ENCODE results near the gene PPIG. TPM values are rescaled to one million over a fixed set of nuclear protein-coding genes. Genes with fewer than 3 reads are reported as not detected.
"Not testable (repeated sequence)": the region's sequence is repeated elsewhere in the genome, so short reads cannot be mapped to it uniquely, and the experiment has no call there.

PPIG gene
- total and polyA plus RNA-seq, 7 donors = 25.7 to 54.0 (median 41.3) TPM

- no peaks in the 10 kb centered on the region for H3K27me3 ChIP-seq
- no peaks in the 10 kb centered on the region for H3K9me3 ChIP-seq
- H3K36me3 ChIP-seq = no peaks in the 10 kb centered on the region
- no peak overlapping the region for H3K4me3 ChIP-seq
- 52 to 64% methylated on average over 6 of the region's 6 CpGs for WGBS, 2 donors
- no peak overlapping the region for H3K27ac ChIP-seq
- H3K4me1 ChIP-seq = no peaks in the 10 kb centered on the region
- no peak for DNase-seq
- intact Hi-C loops (cut with DNase I) = no loop called here
- TF ChIP-seq POLR2AphosphoS5 (IDR thresholded peaks at IDR 0.05) = no peak
- TF ChIP-seq EP300 (IDR thresholded peaks at IDR 0.05) = no peak
- no peak for TF ChIP-seq CTCF (IDR thresholded peaks at IDR 0.05)
- no peak for TF ChIP-seq POLR2A (IDR thresholded peaks at IDR 0.05)
These were observed 5.1 kb upstream of the PPIG start for GRCh38 chr2:169579044-169579443.

- H3K4me3 ChIP-seq; intact Hi-C loops (cut with DNase I); H3K36me3 ChIP-seq; DNase-seq; H3K27me3 ChIP-seq; H3K27ac ChIP-seq; H3K9me3 ChIP-seq: not testable (repeated sequence)
- 96 to 98% methylated on average over 10 of the region's 10 CpGs for WGBS, 2 donors
- peaks cover 0 to 25% (median 20%) of the 10 kb centered on the region in 4 donors for H3K4me1 ChIP-seq
These were observed 1.4 kb upstream of the PPIG start for GRCh38 chr2:169582552-169583266.

- no peak for DNase-seq
- H3K27ac ChIP-seq = peak overlapping the region; percentile 91 to 98 (median 96)
- no peaks in the 10 kb centered on the region for H3K9me3 ChIP-seq
- TF ChIP-seq POLR2A (IDR thresholded peaks at IDR 0.05) (no peak), CTCF (IDR thresholded peaks at IDR 0.05) (no peak), EP300 (IDR thresholded peaks at IDR 0.05) (no peak), POLR2AphosphoS5 (IDR thresholded peaks at IDR 0.05) (no peak)
- intact Hi-C loops (cut with DNase I) = no loop called here
- no peaks in the 10 kb centered on the region for H3K27me3 ChIP-seq
- peaks cover 0 to 27% (median 20%) of the 10 kb centered on the region in 4 donors for H3K4me1 ChIP-seq
- WGBS, 2 donors = 92 to 95% methylated on average over 5 of the region's 5 CpGs
- H3K4me3 ChIP-seq = peak overlapping the region in 1 of 4 donors; percentile 64
- H3K36me3 ChIP-seq = no peaks in the 10 kb centered on the region
These were observed 633 bp upstream of the PPIG start for GRCh38 chr2:169583518-169583917.

GRCh38 chr2:169585673-169586072 is 1.5 kb downstream of the PPIG start:
- intact Hi-C loops (cut with DNase I) = loop anchor here (2.0 to 5.0 kb wide), 3 partner anchors 109 to 242 kb away; partner anchors contain the start of genes CFAP210, PHOSPHO2 and UBR3
- H3K4me3 ChIP-seq = peak overlapping the region; percentile 62 to 83 (median 72)
- 5 to 14% methylated on average over 7 of the region's 7 CpGs for WGBS, 2 donors

More at GRCh38 chr2:169585673-169586072, 1.5 kb downstream of the PPIG start:
- no peaks in the 10 kb centered on the region for H3K36me3 ChIP-seq
- peaks cover 0 to 36% (median 20%) of the 10 kb centered on the region in 4 donors for H3K4me1 ChIP-seq
- H3K9me3 ChIP-seq = no peaks in the 10 kb centered on the region
- peak overlapping the region; percentile 91 to 98 (median 96) for H3K27ac ChIP-seq
- no peaks in the 10 kb centered on the region for H3K27me3 ChIP-seq
- no peak for TF ChIP-seq POLR2AphosphoS5 (IDR thresholded peaks at IDR 0.05)
- TF ChIP-seq EP300 (IDR thresholded peaks at IDR 0.05) = no peak
- no peak for TF ChIP-seq CTCF (IDR thresholded peaks at IDR 0.05)
- TF ChIP-seq POLR2A (IDR thresholded peaks at IDR 0.05) = no peak
- DNase-seq = no peak

Data from sigmoid colon (tissue), 7 donors.